ENCODE data around the gene CAVIN2. TPM values are rescaled to one million over a fixed set of nuclear protein-coding genes. Genes with fewer than 3 reads are reported as not detected.

CAVIN2 gene
- total and polyA plus RNA-seq, 8 donors: 73.6 to 129 (median 104) TPM

GRCh38 chr2:191870744-191871143 lies 23.9 kb upstream of the CAVIN2 start:
- Histone ChIP-seq H3K36me3 (no peaks in the 10 kb centered on the region), H3K4me3 (no peak overlapping the region), H3K27ac (no peak overlapping the region), H3K27me3 (no peaks in the 10 kb centered on the region), H3K9me3 (no peaks in the 10 kb centered on the region), H3K4me1 (peaks cover 16% of the 10 kb centered on the region in 2 donors)
- TF ChIP-seq CTCF (IDR thresholded peaks at IDR 0.05): peak in 1 of 2 donors; percentile 9
- intact Hi-C loops (cut with DNase I): no loop called here
- ATAC-seq (no peak), DNase-seq (no peak)

- no peak overlapping the region for H3K27ac ChIP-seq
- no peaks in the 10 kb centered on the region for H3K36me3 ChIP-seq
Measured at GRCh38 chr2:191869781-191870180, 22.9 kb upstream of the CAVIN2 start.

GRCh38 chr2:191869178-191869577 lies 22.3 kb upstream of the CAVIN2 start:
- Histone ChIP-seq H3K9me3 (no peaks in the 10 kb centered on the region), H3K27ac (no peak overlapping the region), H3K4me3 (no peak overlapping the region), H3K4me1 (peaks cover 24% of the 10 kb centered on the region in 2 donors), H3K36me3 (no peaks in the 10 kb centered on the region), H3K27me3 (no peaks in the 10 kb centered on the region)
- ATAC-seq (no peak), DNase-seq (no peak)
- intact Hi-C loops (cut with DNase I): no loop called here
- no peak for TF ChIP-seq CTCF (IDR thresholded peaks at IDR 0.05)

More at GRCh38 chr2:191869781-191870180, 22.9 kb upstream of the CAVIN2 start:
- intact Hi-C loops (cut with DNase I): no loop called here
- DNase-seq: no peak
- Histone ChIP-seq H3K27me3 (no peaks in the 10 kb centered on the region), H3K4me1 (peaks cover 22 to 24% of the 10 kb centered on the region in 2 donors), H3K9me3 (no peaks in the 10 kb centered on the region), H3K4me3 (no peak overlapping the region)
- ATAC-seq: no peak
- no peak for TF ChIP-seq CTCF (IDR thresholded peaks at IDR 0.05)

- peaks cover 24% of the 10 kb centered on the region in 2 donors for H3K4me1 ChIP-seq
- H3K27ac ChIP-seq: peak overlapping the region; percentile 68 to 82
- H3K4me3 ChIP-seq: no peak overlapping the region
- intact Hi-C loops (cut with DNase I): no loop called here
- H3K27me3 ChIP-seq: no peaks in the 10 kb centered on the region
- no peak for ATAC-seq
- no peak for TF ChIP-seq CTCF (IDR thresholded peaks at IDR 0.05)
- no peak for DNase-seq
- H3K36me3 ChIP-seq: no peaks in the 10 kb centered on the region
- no peaks in the 10 kb centered on the region for H3K9me3 ChIP-seq
Measured at GRCh38 chr2:191867507-191867847, 20.6 kb upstream of the CAVIN2 start.

GRCh38 chr2:191866675-191867506 lies 20.0 kb upstream of the CAVIN2 start:
- ATAC-seq: peak; percentile 89
- H3K36me3 ChIP-seq: no peaks in the 10 kb centered on the region
- H3K4me3 ChIP-seq: no peak overlapping the region
- peak in 3 of 4 donors; percentile 53 to 62 (median 53) for DNase-seq
- peaks cover 24% of the 10 kb centered on the region in 2 donors for H3K4me1 ChIP-seq
- intact Hi-C loops (cut with DNase I): no loop called here
- H3K9me3 ChIP-seq: no peaks in the 10 kb centered on the region
- peak overlapping the region; percentile 68 to 82 for H3K27ac ChIP-seq
- H3K27me3 ChIP-seq: no peaks in the 10 kb centered on the region
- no peak for TF ChIP-seq CTCF (IDR thresholded peaks at IDR 0.05)

Measured in left lung (tissue), 10 donors.